HG02588 (cell line): Measurements from ENCODE around the gene VIM.
A peak's percentile ranks its signal among the peaks of the same experiment; 100 is the strongest.

ENCODE experiments used
- ATAC-seq: cut with Tn5 transposase; IDR thresholded peaks from one replicate; pipeline ENCODE4 v1.9.1; 2021; ENCODE audit warnings: mild to moderate bottlenecking, moderate library complexity; ENCODE audit not compliant: unreplicated experiment

Gene VIM

DNA sequence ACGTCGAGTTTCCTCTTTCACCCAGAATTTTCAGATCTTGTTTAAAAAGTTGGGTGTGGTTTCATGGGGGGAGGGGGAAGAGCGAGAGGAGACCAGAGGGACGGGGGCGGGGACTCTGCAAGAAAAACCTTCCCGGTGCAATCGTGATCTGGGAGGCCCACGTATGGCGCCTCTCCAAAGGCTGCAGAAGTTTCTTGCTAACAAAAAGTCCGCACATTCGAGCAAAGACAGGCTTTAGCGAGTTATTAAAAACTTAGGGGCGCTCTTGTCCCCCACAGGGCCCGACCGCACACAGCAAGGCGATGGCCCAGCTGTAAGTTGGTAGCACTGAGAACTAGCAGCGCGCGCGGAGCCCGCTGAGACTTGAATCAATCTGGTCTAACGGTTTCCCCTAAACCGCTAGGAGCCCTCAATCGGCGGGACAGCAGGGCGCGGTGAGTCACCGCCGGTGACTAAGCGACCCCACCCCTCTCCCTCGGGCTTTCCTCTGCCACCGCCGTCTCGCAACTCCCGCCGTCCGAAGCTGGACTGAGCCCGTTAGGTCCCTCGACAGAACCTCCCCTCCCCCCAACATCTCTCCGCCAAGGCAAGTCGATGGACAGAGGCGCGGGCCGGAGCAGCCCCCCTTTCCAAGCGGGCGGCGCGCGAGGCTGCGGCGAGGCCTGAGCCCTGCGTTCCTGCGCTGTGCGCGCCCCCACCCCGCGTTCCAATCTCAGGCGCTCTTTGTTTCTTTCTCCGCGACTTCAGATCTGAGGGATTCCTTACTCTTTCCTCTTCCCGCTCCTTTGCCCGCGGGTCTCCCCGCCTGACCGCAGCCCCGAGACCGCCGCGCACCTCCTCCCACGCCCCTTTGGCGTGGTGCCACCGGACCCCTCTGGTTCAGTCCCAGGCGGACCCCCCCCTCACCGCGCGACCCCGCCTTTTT lies at the start of gene VIM:
TSS of gene VIM (plus strand) at position 151 of the 925 bp plus-strand sequence. CDS start 1,182 bp downstream, outside the sequence.
- peak; percentile 34 for ATAC-seq

DNA sequence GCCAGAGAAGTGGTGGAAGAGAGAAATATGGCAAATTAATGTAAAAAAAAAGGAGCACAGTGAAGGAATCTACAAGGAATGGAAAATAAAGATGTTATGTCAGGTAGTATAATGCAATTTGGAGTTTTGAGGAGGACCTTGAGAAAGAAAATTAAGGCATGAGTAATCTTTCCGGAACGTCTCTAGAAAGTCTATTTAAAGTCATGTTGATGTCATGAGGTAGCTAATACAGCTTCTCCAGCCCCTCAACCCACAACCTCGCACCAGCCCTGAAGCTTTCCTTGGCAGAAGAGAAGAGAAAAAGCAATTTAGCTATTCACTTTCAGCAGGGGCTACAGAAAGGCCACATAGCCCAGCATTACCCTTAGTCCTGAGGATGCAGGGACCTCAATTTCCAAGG lies 49.0 kb upstream of the VIM start:
- no peak for ATAC-seq

DNA sequence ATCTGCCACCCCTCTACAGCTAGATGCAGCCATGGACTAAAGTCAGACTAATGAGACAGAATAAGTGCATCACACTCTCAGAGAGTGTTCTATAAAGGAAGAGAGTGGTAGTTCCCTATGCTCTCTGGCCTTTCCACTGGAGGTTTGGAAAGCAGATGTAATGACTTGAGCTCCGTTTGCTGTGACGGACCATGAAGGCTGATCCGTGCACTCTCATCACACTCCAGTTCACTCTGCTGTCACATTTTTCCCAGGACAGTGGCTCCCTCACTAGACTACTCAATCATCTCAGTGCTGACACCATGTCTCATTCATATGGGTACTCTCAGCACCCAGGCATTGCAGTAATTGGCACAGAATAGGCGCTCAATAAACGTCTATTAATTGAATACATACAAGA lies 46.9 kb upstream of the VIM start:
- ATAC-seq: no peak

DNA sequence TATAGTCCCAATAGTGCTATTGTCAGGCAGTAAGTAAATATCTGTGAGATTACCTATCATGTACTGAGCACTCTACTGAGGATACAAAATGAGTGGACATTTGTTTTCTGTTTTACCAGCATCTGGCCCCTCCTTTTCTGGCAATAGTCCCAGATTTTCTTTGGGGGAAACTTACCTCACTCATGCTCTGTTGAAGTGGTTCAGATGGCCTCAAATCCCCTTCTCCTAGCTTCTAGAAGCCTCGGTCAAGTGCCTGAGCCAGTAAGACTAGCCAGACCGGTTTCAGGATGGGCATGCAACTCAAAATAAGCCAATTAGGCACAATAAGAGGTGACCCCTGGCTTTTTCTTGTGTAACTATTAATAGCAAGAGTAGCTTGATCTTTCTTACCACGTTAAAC lies 46.3 kb upstream of the VIM start:
- ATAC-seq: no peak

DNA sequence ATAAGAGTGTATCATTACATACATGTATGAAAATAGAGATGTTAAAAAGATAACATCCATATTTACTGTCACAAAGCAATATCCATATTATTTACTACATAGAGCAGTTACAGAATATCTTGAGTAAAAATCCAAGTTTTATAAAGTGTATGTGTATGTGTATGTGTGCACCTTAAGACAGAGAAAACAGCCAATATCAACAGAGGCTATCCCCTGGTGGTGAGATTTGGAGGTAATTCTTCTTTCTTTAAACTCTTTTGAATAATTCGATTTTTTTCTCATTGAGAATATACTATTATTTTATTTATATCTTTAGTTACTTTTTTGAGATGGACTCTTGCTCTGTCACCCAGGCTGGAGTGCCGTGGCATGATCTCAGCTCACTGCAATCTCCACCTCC lies 44.9 kb upstream of the VIM start:
- ATAC-seq: no peak

DNA sequence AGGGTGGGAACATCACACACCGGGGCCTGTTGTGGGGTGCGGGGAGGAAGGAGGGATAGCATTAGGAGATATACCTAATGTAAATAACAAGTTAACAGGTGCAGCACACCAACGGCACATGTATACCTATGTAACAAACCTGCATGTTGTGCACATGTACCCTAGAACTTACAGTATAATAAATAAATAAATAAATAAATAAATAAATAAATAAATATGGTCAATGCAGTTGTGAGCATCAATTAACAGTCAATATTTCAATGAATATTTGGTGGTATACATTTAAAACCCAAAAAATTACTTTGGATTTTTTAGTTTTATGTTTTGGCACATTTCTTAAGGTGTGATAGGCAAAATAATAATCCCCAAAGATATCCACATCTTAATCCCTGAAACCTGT lies 42.2 kb upstream of the VIM start:
- no peak for ATAC-seq

DNA sequence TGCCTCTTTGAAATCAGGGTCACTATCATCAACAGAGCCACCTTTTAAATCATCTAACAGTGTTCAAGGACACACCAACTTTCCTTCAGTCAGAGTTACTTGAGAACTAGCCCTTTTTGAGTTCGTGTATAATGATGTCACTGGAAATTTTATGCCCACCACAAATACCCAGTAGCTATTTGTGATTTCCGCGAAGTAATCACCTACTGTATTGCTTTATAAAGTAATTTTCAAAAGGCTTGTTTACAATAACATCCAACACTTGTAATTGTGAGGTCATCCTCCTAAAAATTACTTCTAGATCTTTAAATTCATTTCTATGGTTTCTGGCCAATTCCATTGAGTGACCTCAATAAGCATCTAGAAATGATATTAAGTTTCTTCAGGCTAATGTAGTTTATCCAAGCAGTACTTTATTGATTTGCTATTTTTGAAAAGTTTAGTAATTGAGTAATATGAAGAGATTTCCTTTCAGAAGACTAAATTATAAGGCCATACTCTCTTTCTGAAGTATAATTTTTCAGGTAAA lies 39.3 kb upstream of the VIM start:
- ATAC-seq: no peak

DNA sequence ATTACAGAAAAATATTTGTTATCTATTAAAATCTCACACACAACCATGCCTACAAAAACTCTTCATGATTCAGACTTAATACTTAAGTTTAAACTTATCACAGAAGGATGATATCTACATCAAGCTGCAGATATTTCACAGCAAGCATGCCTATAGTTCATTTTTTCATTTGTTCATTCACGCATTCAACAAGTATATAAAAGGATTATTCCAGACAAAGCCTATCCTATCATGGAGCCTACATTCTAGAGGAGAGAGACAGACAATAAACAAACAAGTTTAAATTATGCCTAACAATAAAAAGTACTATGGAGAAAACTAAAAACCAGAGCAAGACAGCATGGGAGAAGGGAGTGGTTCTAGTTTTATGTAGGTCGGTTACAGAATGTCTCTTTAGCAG lies 37.4 kb upstream of the VIM start:
- no peak for ATAC-seq

DNA sequence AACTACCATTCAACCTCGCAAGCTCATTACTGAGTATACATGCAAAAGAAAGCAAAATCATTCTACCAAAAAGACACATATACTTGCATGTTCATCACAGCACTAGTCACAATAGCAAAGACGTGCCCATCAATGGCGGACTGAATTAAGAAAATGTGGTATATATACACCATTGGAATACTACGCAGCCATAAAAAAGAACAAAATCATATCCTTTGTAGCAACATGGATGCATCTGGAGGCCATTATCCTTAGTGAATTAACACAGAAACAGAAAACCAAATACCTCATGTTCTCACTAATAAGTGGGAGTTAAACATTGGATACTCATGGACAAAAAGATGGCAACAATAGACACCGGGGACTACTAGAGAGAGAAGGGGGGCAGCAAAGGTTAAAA lies 33.0 kb upstream of the VIM start:
- no peak for ATAC-seq

DNA sequence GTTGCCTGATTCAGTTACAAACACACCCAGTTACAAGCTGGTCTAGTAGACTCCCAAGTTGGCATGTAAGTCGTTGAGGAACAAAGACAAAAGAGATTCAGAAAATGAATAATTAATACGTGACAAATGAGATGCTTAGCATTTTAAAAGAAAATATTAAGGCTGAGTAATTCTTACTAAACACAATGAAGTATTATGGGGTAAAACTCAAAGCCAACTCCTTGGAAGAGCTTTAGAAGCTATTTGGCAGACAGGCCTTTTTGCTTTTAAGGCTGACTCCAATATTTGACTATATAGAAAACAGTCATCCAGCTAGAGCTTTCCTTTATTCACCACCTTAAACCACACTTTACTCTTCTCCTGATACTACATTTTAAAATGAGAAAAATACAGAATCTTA lies 32.0 kb upstream of the VIM start:
- ATAC-seq: no peak

DNA sequence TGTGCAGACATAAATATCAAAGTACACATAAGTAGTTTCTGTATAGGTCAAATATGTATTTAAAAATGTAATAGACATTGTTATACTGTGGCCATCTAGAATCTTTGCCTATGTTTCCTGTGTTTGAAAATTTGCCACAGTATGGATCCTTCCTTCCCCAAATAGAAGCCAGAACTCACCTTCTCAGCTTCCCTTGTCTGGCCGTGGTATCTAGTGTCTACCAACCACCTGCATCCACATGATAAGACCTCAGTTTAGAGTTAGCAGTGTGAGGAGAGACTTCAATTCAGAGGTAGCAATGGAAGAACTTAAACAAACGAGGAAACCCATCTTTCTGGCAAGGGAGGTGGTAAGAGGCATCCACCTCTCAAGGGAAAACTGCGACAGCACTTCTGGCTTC lies 31.5 kb upstream of the VIM start:
- no peak for ATAC-seq

DNA sequence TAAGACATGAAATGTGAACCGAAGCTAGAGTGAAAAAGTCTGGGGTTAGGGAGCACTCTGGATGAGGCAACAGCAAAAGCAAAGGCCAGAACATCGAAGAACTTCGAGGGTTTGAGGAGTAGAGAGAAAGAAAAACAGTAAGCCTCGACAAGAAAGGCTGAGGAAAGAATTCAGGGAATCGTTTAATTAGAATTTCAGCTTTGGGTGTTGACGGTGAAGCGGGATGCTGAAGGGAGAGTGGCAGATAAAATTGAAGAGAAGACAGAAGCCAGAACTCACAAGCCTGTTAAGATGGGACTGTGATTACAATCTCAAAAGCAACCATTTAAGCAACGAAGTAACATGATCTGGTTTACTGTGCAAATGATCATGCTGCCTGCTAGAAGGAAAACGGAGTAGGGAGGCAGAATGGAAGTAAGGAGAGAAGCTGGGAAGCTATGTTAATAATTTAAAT lies 28.7 kb upstream of the VIM start:
- no peak for ATAC-seq

DNA sequence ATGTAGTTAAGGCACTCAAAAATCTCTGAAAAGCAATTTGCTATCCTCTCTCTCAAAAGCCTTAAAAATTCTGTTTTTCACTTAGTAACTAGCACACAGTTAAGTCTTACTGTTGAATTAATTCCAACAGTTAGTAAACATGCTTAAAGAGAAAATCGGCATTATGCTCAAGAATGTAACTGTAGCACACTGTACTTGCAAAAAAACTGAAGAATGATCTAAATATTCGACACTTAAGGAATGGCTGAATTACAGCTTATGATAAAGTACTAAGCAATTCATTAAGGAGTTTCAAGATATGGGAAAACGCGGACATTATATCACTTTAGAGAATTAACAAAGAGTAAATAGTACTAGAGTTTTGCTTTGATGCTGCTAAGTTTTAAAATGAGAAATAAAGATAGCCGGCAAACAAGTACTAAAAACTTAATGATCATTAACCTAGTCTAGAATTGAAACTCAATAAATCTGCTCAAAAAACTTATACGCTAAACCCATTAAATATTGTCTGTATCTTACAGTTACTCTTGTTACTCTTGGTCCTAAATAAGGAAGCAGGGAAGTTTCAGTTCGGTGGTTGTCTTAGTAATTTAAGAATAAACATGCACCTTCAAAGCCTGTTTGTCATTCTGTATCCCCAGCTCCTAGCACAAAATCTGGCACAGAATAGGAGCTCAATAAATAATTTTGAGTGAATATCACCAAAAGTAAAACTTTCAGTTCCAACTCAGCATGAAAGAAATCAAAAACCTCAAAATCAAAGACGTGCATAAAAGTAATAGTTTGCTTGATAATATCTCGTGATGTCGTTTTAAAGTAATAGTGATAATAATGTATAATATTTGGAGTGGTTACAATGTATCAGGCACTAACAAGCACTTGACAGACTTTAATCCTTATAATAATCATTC lies 27.8 kb upstream of the VIM start:
- no peak for ATAC-seq

DNA sequence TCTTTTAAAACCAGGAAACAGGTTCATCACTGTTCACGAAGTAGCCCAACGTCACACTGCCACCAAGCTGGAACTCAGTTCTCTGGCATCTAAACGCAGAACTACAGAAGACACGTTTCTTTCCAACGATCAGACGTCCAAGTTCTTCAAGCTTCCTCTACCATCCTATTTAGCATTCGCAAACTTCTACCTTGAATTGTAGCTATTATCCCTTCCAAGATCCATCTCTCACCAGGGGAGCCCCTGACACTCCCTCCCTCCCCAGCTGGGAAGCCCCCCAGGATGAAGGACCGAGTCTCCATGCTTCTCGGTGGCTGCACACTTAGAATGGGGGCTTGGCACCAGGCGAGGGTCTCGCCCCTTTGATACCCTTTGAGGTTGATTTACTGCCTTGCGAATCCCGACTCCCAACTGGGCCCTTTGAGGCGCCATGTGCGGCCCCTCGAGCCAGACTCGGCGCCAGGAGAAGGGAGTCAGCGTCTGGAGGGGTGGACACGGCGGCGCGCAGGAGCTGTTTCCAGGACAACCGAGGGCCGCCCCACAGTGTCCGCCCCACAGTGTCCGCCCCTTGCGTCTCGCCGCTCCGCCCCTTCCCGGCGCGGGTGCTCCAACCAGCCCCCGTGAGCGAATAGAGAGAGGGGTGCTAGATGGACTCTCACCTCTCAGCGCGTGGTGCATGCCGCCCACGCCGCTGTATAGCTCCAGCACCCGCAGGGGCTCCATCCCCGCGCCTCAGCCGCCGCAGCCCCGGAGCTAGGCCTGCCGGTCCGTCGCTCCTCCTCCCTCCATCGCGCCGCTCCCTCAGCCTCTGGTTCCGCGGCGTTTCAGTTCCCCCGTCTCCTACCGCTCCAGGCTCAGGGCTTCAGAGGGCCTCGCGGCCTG lies 26.9 kb upstream of the VIM start, which contains the start of gene TRDMT1:
TSS of gene TRDMT1 (minus strand) at position 761 of the 882 bp plus-strand sequence. CDS start at position 723, 38 bp downstream.
- peak; percentile 95 for ATAC-seq

DNA sequence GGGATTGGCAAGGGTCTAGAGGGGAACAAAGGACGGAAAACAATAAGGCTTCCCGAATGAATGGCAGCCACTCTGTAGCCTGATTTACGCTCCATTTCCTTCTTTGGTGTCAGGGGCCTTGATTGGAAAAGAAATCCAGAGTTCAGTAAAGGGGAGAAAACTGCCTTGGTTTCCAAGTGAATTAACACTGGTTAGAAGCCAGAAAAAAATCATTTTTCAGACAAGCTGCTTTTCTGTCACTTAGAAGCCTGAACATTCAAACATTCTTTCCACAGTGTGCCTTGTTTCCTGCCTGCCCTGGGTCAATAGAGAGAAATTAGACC lies 26.3 kb upstream of the VIM start:
- ATAC-seq: no peak

DNA sequence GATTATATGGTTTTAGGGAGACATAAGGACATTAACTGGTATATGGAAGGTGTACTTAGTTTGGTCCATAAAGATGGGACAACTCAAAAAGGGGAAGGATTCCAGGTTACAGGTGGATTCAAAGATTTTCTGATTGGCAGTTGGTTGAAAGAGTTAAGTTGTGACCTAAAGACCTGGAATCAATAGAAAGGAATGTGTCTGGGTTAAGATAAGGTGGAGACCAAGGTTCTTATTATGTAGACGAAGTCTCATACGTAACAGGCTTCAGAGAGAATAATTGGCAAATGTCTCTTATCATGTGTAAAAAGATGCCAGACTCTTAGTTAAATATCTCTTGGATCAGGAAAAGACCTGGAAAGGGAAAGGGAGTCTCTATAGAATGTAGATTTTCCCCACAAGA lies 25.5 kb upstream of the VIM start:
- ATAC-seq: no peak

DNA sequence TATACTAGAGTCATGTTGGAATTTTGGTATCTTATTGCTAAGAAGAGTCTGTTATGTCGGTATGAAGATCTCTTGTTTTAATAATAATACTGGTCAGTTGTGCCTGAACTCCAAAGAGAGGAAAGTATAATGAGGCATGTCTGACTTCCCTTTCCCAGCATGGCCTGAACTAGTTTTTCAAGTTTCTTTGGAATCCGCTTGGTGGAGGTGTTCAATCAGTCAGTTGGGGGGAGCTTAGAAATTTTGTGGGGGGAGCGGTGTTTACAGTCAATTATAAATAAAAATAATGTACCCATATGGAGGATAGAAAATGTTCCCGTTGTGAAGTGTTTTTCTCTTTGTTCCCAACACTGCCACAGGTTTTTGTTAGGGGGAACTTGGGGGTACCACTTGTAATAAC lies 25.0 kb upstream of the VIM start:
- ATAC-seq: no peak

DNA sequence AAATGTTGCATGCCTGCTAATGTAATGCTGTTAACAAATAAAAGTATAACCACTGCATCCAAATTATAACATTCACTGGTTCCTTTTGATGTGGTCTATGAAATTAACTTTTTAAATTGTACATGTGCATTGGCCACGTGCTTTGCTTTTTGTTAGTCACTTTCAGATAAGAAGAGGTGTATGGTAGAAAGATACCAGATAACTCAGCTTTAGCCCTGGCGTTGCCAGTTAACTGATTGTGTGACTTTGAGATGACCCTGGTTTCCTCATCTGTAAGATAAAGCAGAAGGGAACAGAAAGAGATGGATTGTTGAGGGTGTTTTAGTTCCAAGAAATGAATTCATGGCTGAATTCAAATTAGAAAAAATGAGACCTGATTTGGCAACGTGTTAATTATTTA lies 24.6 kb upstream of the VIM start:
- ATAC-seq: no peak

DNA sequence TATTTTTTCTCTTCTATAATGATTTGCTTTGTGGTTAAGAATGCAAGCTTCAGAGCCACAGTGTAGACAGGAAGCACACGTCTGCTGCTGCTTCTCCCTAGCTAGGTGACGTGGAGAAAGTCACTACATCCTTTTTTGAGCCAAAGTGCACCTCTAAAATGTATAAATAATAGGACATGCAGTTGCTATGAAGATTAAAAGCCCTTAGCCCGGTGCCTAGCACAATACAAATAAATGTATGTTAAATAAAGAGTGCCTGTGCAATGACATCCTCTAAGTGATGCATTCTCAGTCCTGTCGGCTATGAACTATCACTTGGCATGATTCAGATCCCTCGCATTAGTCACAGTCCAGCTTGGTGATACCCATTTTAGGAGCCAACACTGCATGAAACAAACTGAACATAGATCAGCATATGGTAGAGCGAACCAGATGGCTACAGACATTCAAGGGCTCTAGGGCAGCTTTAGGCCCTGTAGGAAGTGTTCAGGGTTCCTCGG lies 21.8 kb upstream of the VIM start:
- ATAC-seq: peak; percentile 36

DNA sequence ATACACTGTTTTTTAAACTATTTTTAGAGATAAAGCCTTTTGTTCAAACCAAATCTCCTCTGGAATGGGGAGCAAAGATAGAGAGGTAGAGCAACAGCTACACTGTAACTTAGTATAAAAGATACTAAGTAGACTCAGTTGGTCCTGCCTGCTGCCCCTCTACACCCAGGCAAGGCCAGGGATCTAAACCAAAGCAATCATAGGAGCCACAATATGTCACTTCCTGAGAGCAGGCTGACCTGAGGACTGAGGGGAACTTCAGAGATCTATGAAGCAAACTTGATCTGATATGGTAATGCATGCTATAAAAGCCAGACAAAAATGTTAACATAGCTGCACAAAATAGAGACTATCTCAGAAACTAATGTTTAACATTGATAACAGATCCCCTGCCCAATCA lies 19.6 kb upstream of the VIM start:
- ATAC-seq: no peak
